H1 (cell line): ENCODE data around the gene ZMYND15. TPM values are rescaled to one million over a fixed set of nuclear protein-coding genes. Genes with fewer than 3 reads are reported as not detected.
A peak's percentile ranks its signal among the peaks of the same experiment; 100 is the strongest.
"Not testable (repeated sequence)": the region's sequence is repeated elsewhere in the genome, so short reads cannot be mapped to it uniquely, and the experiment has no call there.

Experiments used
- CTCF ChIA-PET: fragments of 300-600 bp; sonication (Branson Sonifier 250); formaldehyde crosslinking; loops from one replicate; lab custom pipeline; 2021; ENCODE audit not compliant: partially characterized antibody; lab: Charles Lee
- POLR2A ChIA-PET: fragments of 300-600 bp; sonication (Branson Sonifier 250); formaldehyde crosslinking; loops from one replicate; lab custom pipeline; 2021; ENCODE audit warnings: inconsistent platforms; ENCODE audit not compliant: partially characterized antibody; lab: Charles Lee
- DNase-seq, 2 experiments: peaks; one replicate each; pipeline versions ENCODE4 v3.0.0 to v3.0.0-alpha.2; 2010 to 2022; ENCODE audit warnings: low spot score in 2 of 2, low read depth in 1 of 2, mixed read lengths in 1 of 2
- FAIRE-seq: peaks from 2 replicates; lab custom pipeline; 2011; peaks lifted over from hg19 to GRCh38; lab: Jason Lieb, UNC
- H2AFZ ChIP-seq: 2 replicates; pipeline ENCODE4 v1.8.1; 2012; ENCODE audit warnings: low read length, inconsistent platforms
- H2AK5ac ChIP-seq: 2 replicates; pipeline ENCODE4 v1.6.1; 2013; ENCODE audit warnings: low read depth, low read length
- H2BK120ac ChIP-seq: replicated peaks from 2 replicates; pipeline ENCODE3; 2013; ENCODE audit warnings: low read depth, low read length, inconsistent platforms
- H2BK12ac ChIP-seq: 2 replicates; pipeline ENCODE4 v1.6.1; 2013; ENCODE audit warnings: low read depth, low read length
- H2BK15ac ChIP-seq: 2 replicates; pipeline ENCODE4 v1.6.1; 2013; ENCODE audit warnings: low read length
- H2BK20ac ChIP-seq: 2 replicates; pipeline ENCODE4 v1.6.1; 2013; ENCODE audit warnings: low read length
- H2BK5ac ChIP-seq: 2 replicates; pipeline ENCODE4 v1.6.1; 2013; ENCODE audit warnings: low read depth, low read length
- H3K14ac ChIP-seq: 2 replicates; pipeline ENCODE4 v1.6.1; 2013; ENCODE audit warnings: inconsistent platforms; ENCODE audit not compliant: insufficient read length
- H3K18ac ChIP-seq: 2 replicates; pipeline ENCODE4 v1.6.1; 2013; ENCODE audit warnings: low read length; ENCODE audit errors: extremely low read depth
- H3K23ac ChIP-seq: 2 replicates; pipeline ENCODE4 v1.6.1; 2013; ENCODE audit warnings: inconsistent platforms; ENCODE audit not compliant: insufficient read length
- H3K23me2 ChIP-seq: 2 replicates; pipeline ENCODE4 v1.6.1; 2013; ENCODE audit warnings: low read depth, low read length
- H3K27ac ChIP-seq: 2 replicates; pipeline ENCODE4 v1.6.1; 2011; ENCODE audit warnings: low read depth, low read length, inconsistent platforms
- H3K27me3 ChIP-seq, 4 experiments: replicated peaks in 1 of 4; 1 replicate in 1 of 4; 2 replicates in 3 of 4; pipeline versions ENCODE4 v1.6.1 to v1.8.1; 2011 to 2013; ENCODE audit warnings: low read length in 3 of 4, mild to moderate bottlenecking in 3 of 4, inconsistent platforms in 2 of 4, mixed read lengths in 2 of 4, moderate library complexity in 1 of 4; ENCODE audit not compliant: control insufficient read depth in 3 of 4, insufficient read depth in 3 of 4; ENCODE audit errors: extremely low read depth in 1 of 4
- H3K36me3 ChIP-seq, 4 experiments: 2 replicates each; pipeline versions ENCODE4 v1.6.1 to v1.8.1; 2011 to 2013; ENCODE audit warnings: mild to moderate bottlenecking in 4 of 4, low read length in 3 of 4, moderate library complexity in 2 of 4, control low read depth in 1 of 4, inconsistent platforms in 1 of 4; ENCODE audit not compliant: insufficient read depth in 4 of 4, control insufficient read depth in 2 of 4
- H3K4ac ChIP-seq: replicated peaks from 2 replicates; pipeline ENCODE3; 2013; ENCODE audit warnings: low read length, low read depth, mixed read lengths, inconsistent platforms; ENCODE audit not compliant: insufficient read length
- H3K4me1 ChIP-seq, 4 experiments: replicated peaks in 1 of 4; 1 replicate in 1 of 4; 2 replicates in 3 of 4; pipeline versions ENCODE4 v1.6.1 to v1.8.1; 2011 to 2013; ENCODE audit warnings: low read length in 3 of 4, inconsistent platforms in 2 of 4, mixed read lengths in 1 of 4; ENCODE audit not compliant: insufficient read depth in 4 of 4, control insufficient read depth in 3 of 4
- H3K4me2 ChIP-seq, 2 experiments: 2 replicates each; pipeline versions ENCODE4 v1.6.1 to v1.8.1; 2011 to 2013; ENCODE audit warnings: low read depth in 2 of 2, low read length in 2 of 2, control low read depth in 1 of 2, inconsistent platforms in 1 of 2, mild to moderate bottlenecking in 1 of 2; ENCODE audit not compliant: insufficient read depth in 1 of 2
- H3K4me3 ChIP-seq, 4 experiments: fragments of 200-600, 300-600 bp in 1 of 4; sonication (generic), shearing (Covaris generic), sonication (Bioruptor Twin) in 1 of 4; 2 replicates each; pipeline versions ENCODE4 v1.5.1 to v1.8.1; 2011 to 2016; ENCODE audit warnings: low read length in 4 of 4, low read depth in 3 of 4, control low read depth in 2 of 4, inconsistent platforms in 2 of 4, mild to moderate bottlenecking in 2 of 4, mixed read lengths in 1 of 4, moderate library complexity in 1 of 4; ENCODE audit not compliant: insufficient read depth in 2 of 4; ENCODE audit errors: extremely low read depth in 1 of 4
- H3K56ac ChIP-seq: replicated peaks from 2 replicates; pipeline ENCODE3; 2013; ENCODE audit warnings: low read depth, mild to moderate bottlenecking, mixed read lengths, low read length, inconsistent platforms; ENCODE audit not compliant: insufficient read length
- H3K79me1 ChIP-seq: 2 replicates; pipeline ENCODE4 v1.6.1; 2013; ENCODE audit warnings: low read depth, low read length, control low read depth
- H3K79me2 ChIP-seq, 2 experiments: 2 replicates each; pipeline versions ENCODE4 v1.6.1 to v1.8.1; 2012 to 2013; ENCODE audit warnings: low read length in 2 of 2, mild to moderate bottlenecking in 2 of 2, inconsistent platforms in 1 of 2; ENCODE audit not compliant: insufficient read depth in 2 of 2, control insufficient read depth in 1 of 2
- H3K9ac ChIP-seq, 4 experiments: replicated peaks in 1 of 4; 1 replicate in 1 of 4; 2 replicates in 3 of 4; pipeline versions ENCODE4 v1.6.1 to v1.8.1; 2011 to 2013; ENCODE audit warnings: low read depth in 3 of 4, low read length in 3 of 4, control low read depth in 2 of 4, mild to moderate bottlenecking in 2 of 4, moderate library complexity in 2 of 4, inconsistent platforms in 1 of 4; ENCODE audit errors: extremely low read depth in 1 of 4
- H3K9me3 ChIP-seq, 2 experiments: 2 replicates each; pipeline versions ENCODE4 v1.6.1 to v1.8.1; 2012 to 2013; ENCODE audit warnings: mild to moderate bottlenecking in 2 of 2, moderate library complexity in 2 of 2, control low read depth in 1 of 2, inconsistent platforms in 1 of 2, low read depth in 1 of 2, low read length in 1 of 2, mixed read lengths in 1 of 2; ENCODE audit not compliant: insufficient read depth in 2 of 2
- H4K20me1 ChIP-seq, 2 experiments: replicated peaks in 1 of 2; 2 replicates each; pipeline versions ENCODE3 to v1.8.1; 2011 to 2013; ENCODE audit warnings: inconsistent platforms in 2 of 2, low read length in 2 of 2, mild to moderate bottlenecking in 1 of 2; ENCODE audit not compliant: insufficient read depth in 2 of 2, control insufficient read depth in 1 of 2
- H4K5ac ChIP-seq: 2 replicates; pipeline ENCODE4 v1.6.1; 2013; ENCODE audit warnings: low read length, low read depth, mixed read lengths, inconsistent platforms; ENCODE audit not compliant: insufficient read length
- H4K8ac ChIP-seq: 2 replicates; pipeline ENCODE4 v1.8.0; 2013; ENCODE audit warnings: mild to moderate bottlenecking, moderate library complexity, low read length, inconsistent platforms; ENCODE audit not compliant: insufficient read depth; ENCODE audit errors: extremely low read depth
- H4K91ac ChIP-seq: replicated peaks from 2 replicates; pipeline ENCODE3; 2013; ENCODE audit warnings: low read length, mixed read lengths, inconsistent platforms; ENCODE audit not compliant: insufficient read length
- WGBS, 2 experiments: shearing (Covaris generic) in 1 of 2; methylation state at CpG; one replicate each; pipeline versions ENCODE4 v1.1.6 to v1.1.7; 2013 to 2015; ENCODE audit warnings: low lambda C conversion rate in 2 of 2, mixed read lengths in 2 of 2, inconsistent platforms in 1 of 2, low coverage in 1 of 2, missing lambda C conversion rate in 1 of 2; ENCODE audit not compliant: insufficient replicate concordance in 2 of 2, insufficient coverage in 1 of 2, insufficient read length in 1 of 2; ENCODE audit errors: extremely low coverage in 1 of 2, missing lambda C conversion rate in 1 of 2; 5-methylcytosine and 5-hydroxymethylcytosine counted together
- polyA plus RNA-seq, 7 experiments: library from polyadenylated mRNA; depleted of rRNA in 3 of 7; stranded (reverse) in 5 of 7; unstranded in 2 of 7; fragments of >200 nt in 5 of 7; fragments of 200-250 nt in 2 of 7; gene quantifications; 1 replicate in 5 of 7; 2 replicates in 1 of 7; 4 replicates in 1 of 7; pipeline versions ENCODE4 v1.2.1 to v1.2.3, GENCODE V29; 2011 to 2013; ENCODE audit warnings: missing spikeins in 2 of 7, mixed read lengths in 2 of 7
- total RNA-seq: library from RNA; stranded (reverse); fragmentation: NEBNext Ultra II Directional; extraction: Animal tissue kit (Norgen Biotek cat#: 25700); gene quantifications from 2 replicates; pipeline ENCODE4 v1.2.1, GENCODE V29; 2021

Gene ZMYND15
- total and polyA plus RNA-seq, 2 of the 8 experiments (the other 6 are each of a cell fraction or from before 2014, with no cell fraction given) = 0.53 to 0.58 TPM

DNA sequence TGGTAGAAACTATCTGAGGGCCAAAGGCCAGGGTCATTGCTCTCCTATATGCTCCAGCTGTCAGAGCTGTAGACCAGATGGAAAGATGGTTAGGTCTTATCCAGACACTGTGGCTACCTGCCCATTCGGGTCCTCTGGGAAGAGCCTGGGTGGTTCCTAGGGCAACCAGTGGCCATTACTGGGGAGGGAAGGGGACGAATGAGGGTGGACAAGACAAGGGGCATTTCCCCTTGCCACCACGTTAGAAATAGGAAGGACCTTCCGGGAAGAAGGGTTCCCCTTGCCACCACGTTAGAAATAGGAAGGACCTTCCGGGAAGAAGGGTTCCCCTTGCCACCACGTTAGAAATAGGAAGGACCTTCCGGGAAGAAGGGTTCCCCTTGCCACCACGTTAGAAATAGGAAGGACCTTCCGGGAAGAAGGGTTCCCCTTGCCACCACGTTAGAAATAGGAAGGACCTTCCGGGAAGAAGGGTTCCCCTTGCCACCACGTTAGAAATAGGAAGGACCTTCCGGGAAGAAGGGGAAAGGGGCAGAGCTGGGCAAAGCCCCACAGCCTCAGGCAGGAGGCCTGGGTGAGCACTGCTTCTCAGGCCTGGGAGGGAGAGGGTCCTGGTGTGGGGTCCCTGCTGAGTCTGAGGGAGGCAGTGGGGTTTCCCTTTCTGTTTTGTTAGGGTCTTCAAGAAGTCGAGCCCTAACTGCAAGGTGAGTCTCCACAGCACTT is 25.1 kb upstream of the ZMYND15 start:
- H4K8ac ChIP-seq = peak overlapping the region; percentile 31; the same call in 1 of the 2 replicates

More for the DNA sequence above, 25.1 kb upstream of the ZMYND15 start:
- WGBS, 2 experiments = 84% methylated on average over 8 of the region's 15 CpGs; no CpG with 5 or more reads in 1 of the 2 experiments
- H3K14ac ChIP-seq, H4K91ac ChIP-seq, H2BK120ac ChIP-seq, H3K4me1 ChIP-seq, H2BK20ac ChIP-seq, H3K23me2 ChIP-seq, H3K9ac ChIP-seq, H2AFZ ChIP-seq, H3K79me1 ChIP-seq, H2AK5ac ChIP-seq, H4K5ac ChIP-seq, H3K4ac ChIP-seq, H2BK15ac ChIP-seq, H3K18ac ChIP-seq, H3K27me3 ChIP-seq, H3K23ac ChIP-seq, H3K4me2 ChIP-seq, H2BK12ac ChIP-seq, H3K9me3 ChIP-seq, DNase-seq, H3K27ac ChIP-seq, FAIRE-seq, H3K56ac ChIP-seq, H2BK5ac ChIP-seq, H4K20me1 ChIP-seq, H3K4me3 ChIP-seq: not testable (repeated sequence)
- ChIA-PET POLR2A (interaction anchor here (2.0 kb wide), 1 partner anchor 10 kb away, joined by 8 read pairs; the partner anchor contains the start of gene PELP1), CTCF (interaction anchor here (0.6 to 1.2 kb wide), 5 partner anchors 10 to 187 kb away, joined by 3 to 4 read pairs (median 3); partner anchors contain the start of gene PELP1)
- Histone ChIP-seq H3K36me3 (peaks cover 0 to 25% (median 14%) of the 10 kb centered on the region in 4 experiments; a peak in 7 of 8 replicates), H3K79me2 (peaks cover 0 to 19% of the 10 kb centered on the region in 2 experiments; a peak in 2 of 4 replicates)
